Measurements from ENCODE around the gene SULT6B1. TPM values are rescaled to one million over a fixed set of nuclear protein-coding genes. Genes with fewer than 3 reads are reported as not detected.

SULT6B1 gene
- total and polyA plus RNA-seq, 2 of the 4 experiments (the other 2 are of a cell fraction): not detected

GRCh38 chr2:37153224-37153623 lies 35.2 kb downstream of the SULT6B1 start:
- Histone ChIP-seq H3K4me1 (ENCODE audit: control insufficient read depth, insufficient read depth, low read length) (peaks cover 5% of the 10 kb centered on the region; the same call in 1 of the 2 replicates), H4K20me1 (ENCODE audit: insufficient read depth, low read length) (peaks cover 3% of the 10 kb centered on the region; the same call in 1 of the 2 replicates), H3K4ac (ENCODE audit: low read depth, low read length) (no peak overlapping the region), H4K5ac (ENCODE audit: low read depth, low read length) (no peak overlapping the region), H3K23ac (ENCODE audit: low read depth, low read length) (no peak overlapping the region), H3K9ac (ENCODE audit: low read depth, low read length) (no peak overlapping the region), H2BK5ac (ENCODE audit: low read depth, low read length, poor library complexity, severe bottlenecking) (no peak overlapping the region), H4K8ac (ENCODE audit: low read depth in 2 of 2, low read length in 2 of 2) (no peak overlapping the region), H3K14ac (replicated peaks; ENCODE audit: low read depth, low read length) (no peak overlapping the region), H3K36me3 (ENCODE audit: control insufficient read depth, insufficient read depth, low read length) (peaks cover 6% of the 10 kb centered on the region), H3K4me3 (ENCODE audit: insufficient read depth, low read depth, low read length) (no peak overlapping the region), H3K27me3 (ENCODE audit: control insufficient read depth, insufficient read depth, low read length) (no peaks in the 10 kb centered on the region), H2AFZ (replicated peaks; ENCODE audit: low read length, poor library complexity) (no peak overlapping the region), H3K56ac (ENCODE audit: extremely low read depth, insufficient read depth, low read length) (no peak overlapping the region), H2BK120ac (ENCODE audit: low read depth, low read length) (no peak overlapping the region), H2BK15ac (ENCODE audit: low read depth, low read length) (no peak overlapping the region), H3K18ac (ENCODE audit: low read depth, low read length) (no peak overlapping the region), H4K91ac (ENCODE audit: insufficient read depth, low read depth, low read length) (no peak overlapping the region), H2BK20ac (ENCODE audit: low read depth, low read length) (no peak overlapping the region), H3K4me2 (ENCODE audit: low read depth, low read length) (no peak overlapping the region), H3K9me1 (ENCODE audit: insufficient read depth, low read length) (no peaks in the 10 kb centered on the region), H2AK5ac (ENCODE audit: low read depth, low read length) (no peak overlapping the region), H3K9me3 (ENCODE audit: control insufficient read depth, insufficient read depth, low read length) (no peaks in the 10 kb centered on the region), H3K27ac (ENCODE audit: insufficient read depth, low read length) (no peak overlapping the region), H3K79me1 (ENCODE audit: low read depth in 1 of 2, low read length in 2 of 2) (peaks cover 25 to 56% of the 10 kb centered on the region in 2 experiments), H2AK9ac (replicated peaks; ENCODE audit: low read depth, low read length, poor library complexity) (no peak overlapping the region)
- no TSS peak for BruUV-seq (replicated peaks)
- CTCF ChIA-PET: no interaction called here
- no CpG with 5 or more reads among the region's 5 CpGs for WGBS, 2 experiments (ENCODE audit: extremely low coverage in 2 of 2, insufficient read length in 1 of 2)
- in situ Hi-C loops (cut with MboI; ENCODE audit: low sequenced_read_pairs) (loop anchor here (25.0 kb wide), 1 partner anchor 734 kb away; no protein-coding TSS in a partner anchor), dilution Hi-C loops (cut with HindIII; ENCODE audit: low sequenced_read_pairs, unreplicated experiment) (no loop called here), intact Hi-C loops (cut with micrococcal nuclease) (no loop called here)
- no peak for TF ChIP-seq CEBPB (IDR thresholded peaks at IDR 0.05; ENCODE audit: low read depth, low read length)
- no peak for TF ChIP-seq MXI1 (IDR thresholded peaks at IDR 0.05; ENCODE audit: borderline replicate concordance, low read depth, low read length)
- TF ChIP-seq CHD1 (IDR thresholded peaks at IDR 0.05; ENCODE audit: low read depth, low read length): no peak
- TF ChIP-seq USF2 (IDR thresholded peaks at IDR 0.05; ENCODE audit: low read depth, low read length): no peak
- TF ChIP-seq RFX5 (IDR thresholded peaks at IDR 0.05; ENCODE audit: low read depth, low read length): no peak
- no peak for TF ChIP-seq FOS (IDR thresholded peaks at IDR 0.05; ENCODE audit: low read depth, low read length)
- no peak for TF ChIP-seq ELK1 (IDR thresholded peaks at IDR 0.05; ENCODE audit: borderline replicate concordance, low read depth, low read length)
- no peak for TF ChIP-seq RAD21 (IDR thresholded peaks at IDR 0.05; ENCODE audit: low read length)
- TF ChIP-seq POLR2A (IDR thresholded peaks at IDR 0.05; ENCODE audit: low read depth, low read length): no peak
- no peak for TF ChIP-seq SMC3 (IDR thresholded peaks at IDR 0.05; ENCODE audit: low read depth, low read length)
- no peak for TF ChIP-seq MAZ (IDR thresholded peaks at IDR 0.05; ENCODE audit: borderline replicate concordance, low read depth, low read length)
- TF ChIP-seq MAFK (IDR thresholded peaks at IDR 0.05; ENCODE audit: low read depth, low read length): no peak
- ATAC-seq (ENCODE audit: low read depth) (no peak), DNase-seq (no peak)
- POLR2A ChIA-PET (ENCODE audit: unreplicated experiment): no interaction called here

Measured in IMR-90 (cell line).